ENCODE measurements around the gene MAGEF1. TPM values are rescaled to one million over a fixed set of nuclear protein-coding genes. Genes with fewer than 3 reads are reported as not detected.
"Not testable (repeated sequence)": the region's sequence is repeated elsewhere in the genome, so short reads cannot be mapped to it uniquely, and the experiment has no call there.

The MAGEF1 gene
- total RNA-seq, 1 experiment from 2014 or later: 31.9 TPM

DNA sequence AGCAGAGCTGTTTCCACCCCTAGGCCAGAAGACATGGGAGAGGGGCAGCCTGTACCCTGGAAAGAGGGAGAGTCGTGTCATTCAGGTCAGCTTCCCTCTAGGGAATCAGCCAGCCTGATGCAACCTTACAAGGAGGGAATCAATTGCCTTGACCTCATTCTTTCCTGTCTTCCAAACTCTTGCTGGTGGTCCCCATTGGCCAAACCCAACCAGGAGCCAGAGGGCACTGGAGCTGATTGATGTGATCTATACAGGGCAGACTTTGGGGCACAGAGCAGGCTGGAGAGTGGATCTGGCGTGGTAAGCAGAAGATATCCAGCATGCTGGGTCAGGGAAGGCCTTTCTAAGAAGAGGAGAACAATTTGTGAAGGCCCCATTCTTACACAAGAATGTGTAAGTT, 19.1 kb upstream of the MAGEF1 start:
- no peak overlapping the region for H3K27ac Mint-ChIP-seq
- Histone ChIP-seq H2BK12ac (ENCODE audit: insufficient read length, low read depth, low read length) (no peak overlapping the region), H4K5ac (ENCODE audit: insufficient read length, low read depth, low read length) (no peak overlapping the region), H3K4ac (ENCODE audit: low read depth, low read length) (no peak overlapping the region), H3K14ac (ENCODE audit: insufficient read depth, low read length) (no peak overlapping the region), H2AK5ac (ENCODE audit: insufficient read length, low read length) (no peak overlapping the region), H3K18ac (ENCODE audit: insufficient read length, low read depth, low read length) (no peak overlapping the region), H3K23ac (ENCODE audit: insufficient read length, low read depth, low read length) (no peak overlapping the region), H4K91ac (ENCODE audit: insufficient read length, low read depth, low read length) (no peak overlapping the region), H3T11ph (ENCODE audit: low read length) (no peak overlapping the region), H4K20me1 (ENCODE audit: control insufficient read depth, insufficient read depth, insufficient read length) (no peaks in the 10 kb centered on the region), H3K9ac (ENCODE audit: extremely low read depth, insufficient read length, low read length) (no peak overlapping the region), H2AFZ (ENCODE audit: low read length) (no peak overlapping the region), H3K9me3 (ENCODE audit: control insufficient read depth, low read depth, low read length) (no peaks in the 10 kb centered on the region), H3K4me2 (ENCODE audit: insufficient read depth, insufficient read length, low read length) (no peak overlapping the region), H3K27me3 (ENCODE audit: insufficient read depth, low read length) (no peaks in the 10 kb centered on the region; the same call in 1 of the 2 replicates), H2BK20ac (ENCODE audit: low read depth, low read length, poor library complexity, severe bottlenecking) (no peak overlapping the region), H3K79me2 (ENCODE audit: insufficient read depth, low read length) (no peaks in the 10 kb centered on the region), H3K4me1 (ENCODE audit: insufficient read depth, low read length) (no peaks in the 10 kb centered on the region; the same call in 1 of the 2 replicates), H2BK15ac (ENCODE audit: low read depth, low read length) (no peak overlapping the region), H3K27ac (ENCODE audit: insufficient read length, low read depth, low read length) (no peak overlapping the region), H2BK5ac (ENCODE audit: insufficient read length, low read length) (no peak overlapping the region), H2BK120ac (ENCODE audit: low read depth, low read length, poor library complexity, severe bottlenecking) (no peak overlapping the region), H4K8ac (replicated peaks; ENCODE audit: insufficient read length, low read depth, low read length) (no peak overlapping the region), H3K23me2 (ENCODE audit: insufficient read length, low read depth, low read length, poor library complexity, severe bottlenecking) (no peaks in the 10 kb centered on the region), H3K79me1 (ENCODE audit: insufficient read depth, low read depth, low read length, poor library complexity, severe bottlenecking) (no peaks in the 10 kb centered on the region), H3K56ac (ENCODE audit: insufficient read length, low read depth, low read length) (no peak overlapping the region)
- H3K4me1 Mint-ChIP-seq: peaks cover 2 to 15% of the 10 kb centered on the region in 2 experiments
- TF ChIP-seq, protein P1, sequence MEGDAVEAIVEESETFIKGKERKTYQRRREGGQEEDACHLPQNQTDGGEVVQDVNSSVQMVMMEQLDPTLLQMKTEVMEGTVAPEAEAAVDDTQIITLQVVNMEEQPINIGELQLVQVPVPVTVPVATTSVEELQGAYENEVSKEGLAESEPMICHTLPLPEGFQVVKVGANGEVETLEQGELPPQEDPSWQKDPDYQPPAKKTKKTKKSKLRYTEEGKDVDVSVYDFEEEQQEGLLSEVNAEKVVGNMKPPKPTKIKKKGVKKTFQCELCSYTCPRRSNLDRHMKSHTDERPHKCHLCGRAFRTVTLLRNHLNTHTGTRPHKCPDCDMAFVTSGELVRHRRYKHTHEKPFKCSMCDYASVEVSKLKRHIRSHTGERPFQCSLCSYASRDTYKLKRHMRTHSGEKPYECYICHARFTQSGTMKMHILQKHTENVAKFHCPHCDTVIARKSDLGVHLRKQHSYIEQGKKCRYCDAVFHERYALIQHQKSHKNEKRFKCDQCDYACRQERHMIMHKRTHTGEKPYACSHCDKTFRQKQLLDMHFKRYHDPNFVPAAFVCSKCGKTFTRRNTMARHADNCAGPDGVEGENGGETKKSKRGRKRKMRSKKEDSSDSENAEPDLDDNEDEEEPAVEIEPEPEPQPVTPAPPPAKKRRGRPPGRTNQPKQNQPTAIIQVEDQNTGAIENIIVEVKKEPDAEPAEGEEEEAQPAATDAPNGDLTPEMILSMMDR (conservative IDR thresholded peaks at IDR 0.05): no peak
- peaks cover 9% of the 10 kb centered on the region for H3K27me3 Mint-ChIP-seq (ENCODE audit: low read depth)
- no peaks in the 10 kb centered on the region for H3K9me3 Mint-ChIP-seq
- H3K36me3 Mint-ChIP-seq (ENCODE audit: insufficient read depth in 1 of 3, low read depth in 3 of 3): no peaks in the 10 kb centered on the region
- no CpG with 5 or more reads among the region's 2 CpGs for WGBS (ENCODE audit: extremely low coverage, insufficient read length, low lambda C conversion rate)
- no peak overlapping the region for H3K4me3 Mint-ChIP-seq
- no peak for DNase-seq

DNA sequence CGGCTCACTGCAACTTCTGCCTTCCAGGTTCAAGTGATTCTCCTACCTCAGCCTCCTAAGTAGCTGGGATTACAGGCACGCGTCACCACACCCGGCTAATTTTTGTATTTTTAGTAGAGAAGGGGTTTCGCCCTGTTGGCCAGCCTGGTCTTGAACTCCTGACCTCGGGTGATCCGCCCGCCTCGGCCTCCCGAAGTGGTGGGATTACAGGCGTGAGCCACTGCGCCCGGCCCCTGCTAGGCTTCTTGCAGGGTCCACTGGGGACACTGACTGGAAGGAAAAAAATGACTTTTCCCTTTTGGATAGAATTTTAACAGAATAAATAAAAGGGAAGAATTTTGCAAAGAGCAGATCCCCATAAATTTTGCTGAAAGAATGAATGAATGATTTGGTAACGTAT, 17.3 kb upstream of the MAGEF1 start:
- H4K91ac ChIP-seq (ENCODE audit: insufficient read length, low read depth, low read length); H3K27me3 ChIP-seq (ENCODE audit: insufficient read depth, low read length); H3K4me3 Mint-ChIP-seq; H3K79me1 ChIP-seq (ENCODE audit: insufficient read depth, low read depth, low read length, poor library complexity, severe bottlenecking); H4K5ac ChIP-seq (ENCODE audit: insufficient read length, low read depth, low read length); H3T11ph ChIP-seq (ENCODE audit: low read length); H3K4ac ChIP-seq (ENCODE audit: low read depth, low read length); H4K20me1 ChIP-seq (ENCODE audit: control insufficient read depth, insufficient read depth, insufficient read length); H3K14ac ChIP-seq (ENCODE audit: insufficient read depth, low read length); H2BK15ac ChIP-seq (ENCODE audit: low read depth, low read length); H3K79me2 ChIP-seq (ENCODE audit: insufficient read depth, low read length); H3K18ac ChIP-seq (ENCODE audit: insufficient read length, low read depth, low read length); H3K36me3 Mint-ChIP-seq (ENCODE audit: insufficient read depth in 1 of 3, low read depth in 3 of 3); H2BK20ac ChIP-seq (ENCODE audit: low read depth, low read length, poor library complexity, severe bottlenecking); H3K9ac ChIP-seq (ENCODE audit: extremely low read depth, insufficient read length, low read length); H2BK5ac ChIP-seq (ENCODE audit: insufficient read length, low read length); H2BK120ac ChIP-seq (ENCODE audit: low read depth, low read length, poor library complexity, severe bottlenecking); H3K9me3 Mint-ChIP-seq; H3K56ac ChIP-seq (ENCODE audit: insufficient read length, low read depth, low read length); H3K23ac ChIP-seq (ENCODE audit: insufficient read length, low read depth, low read length); H3K4me2 ChIP-seq (ENCODE audit: insufficient read depth, insufficient read length, low read length); H4K8ac ChIP-seq (replicated peaks; ENCODE audit: insufficient read length, low read depth, low read length); H3K9me3 ChIP-seq (ENCODE audit: control insufficient read depth, low read depth, low read length); H3K4me1 ChIP-seq (ENCODE audit: insufficient read depth, low read length); H2AK5ac ChIP-seq (ENCODE audit: insufficient read length, low read length); DNase-seq; H3K27ac ChIP-seq (ENCODE audit: insufficient read length, low read depth, low read length); H3K27me3 Mint-ChIP-seq (ENCODE audit: low read depth); H3K27ac Mint-ChIP-seq; H2BK12ac ChIP-seq (ENCODE audit: insufficient read length, low read depth, low read length); H2AFZ ChIP-seq (ENCODE audit: low read length); H3K23me2 ChIP-seq (ENCODE audit: insufficient read length, low read depth, low read length, poor library complexity, severe bottlenecking): not testable (repeated sequence)
- WGBS (ENCODE audit: extremely low coverage, insufficient read length, low lambda C conversion rate): no CpG with 5 or more reads among the region's 14 CpGs
- H3K4me1 Mint-ChIP-seq: peaks cover 2 to 19% of the 10 kb centered on the region in 2 experiments
